Measurements from ENCODE around the gene PRRC2B. TPM values are rescaled to one million over a fixed set of nuclear protein-coding genes. Genes with fewer than 3 reads are reported as not detected.

Gene PRRC2B
- polyA plus RNA-seq, 12 donors = 96.2 to 239 (median 143) TPM

GRCh38 chr9:131405858-131406537 lies 12.1 kb downstream of the PRRC2B start:
- DNase-seq = no peak

DNA sequence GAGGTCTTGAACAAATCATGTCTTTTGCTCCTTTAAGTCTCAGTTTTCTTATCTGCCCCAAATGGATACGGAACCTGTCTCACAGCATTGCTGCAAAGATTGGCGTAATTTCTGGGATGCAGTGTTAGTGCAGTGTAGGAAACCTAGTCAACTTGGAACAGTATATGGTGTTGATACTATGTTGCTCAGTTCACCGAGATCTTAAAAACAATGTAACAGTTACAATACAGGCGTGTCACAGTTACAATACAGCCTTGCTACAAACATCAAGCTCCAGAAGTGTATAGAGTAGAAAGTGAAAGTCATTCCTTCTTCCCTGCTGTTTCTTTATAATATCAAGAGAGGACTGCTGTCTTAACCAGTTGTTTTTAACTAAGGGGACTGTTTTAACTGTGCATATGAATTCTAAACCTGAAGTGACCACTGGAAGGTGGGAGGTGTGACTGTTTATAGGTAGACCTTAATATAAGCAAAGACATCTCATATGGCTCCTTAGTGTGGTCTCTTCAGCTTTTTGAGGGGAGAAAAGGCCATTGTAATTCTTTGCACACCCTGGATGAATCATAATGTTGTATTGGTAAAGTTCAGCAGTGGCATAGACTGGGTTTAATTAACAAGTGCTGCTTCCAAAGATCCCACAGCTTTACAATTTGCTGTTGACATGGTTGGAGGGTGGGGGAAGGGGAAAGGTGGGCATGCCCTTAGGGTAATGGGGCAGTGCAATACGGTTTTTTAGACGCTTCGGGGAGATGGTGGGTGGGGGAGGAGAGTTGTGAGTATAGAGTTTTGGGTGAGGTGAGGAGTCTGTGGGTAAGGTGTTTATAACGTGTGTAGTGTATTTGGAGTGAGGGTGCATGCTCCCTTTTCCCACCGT lies 12.9 kb downstream of the PRRC2B start:
- DNase-seq = no peak

DNA sequence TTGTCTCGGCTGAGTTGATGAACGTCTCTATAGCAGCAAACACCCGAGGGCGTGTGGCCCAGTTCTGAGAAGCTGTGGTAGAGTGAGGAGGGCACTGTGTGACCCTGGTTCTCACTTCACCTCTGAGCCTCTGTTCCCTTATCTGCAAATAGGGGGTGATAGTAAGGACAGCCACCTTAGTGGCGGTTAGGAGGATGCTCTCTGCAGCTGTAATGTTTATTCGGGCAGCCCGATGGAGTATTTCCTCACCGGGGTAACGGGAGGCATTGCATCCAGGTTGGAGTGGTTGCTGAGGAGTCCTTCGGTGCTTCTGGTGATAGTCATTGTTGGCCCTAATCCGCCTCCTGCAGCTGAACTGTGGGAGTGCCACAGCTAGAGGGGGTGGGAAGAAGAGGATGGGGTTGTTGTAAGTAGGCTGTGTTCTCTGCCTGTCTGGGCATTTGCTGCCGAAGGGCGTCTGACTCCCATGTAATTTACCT lies 13.9 kb downstream of the PRRC2B start:
- DNase-seq = no peak

GRCh38 chr9:131409458-131409992 lies 15.6 kb downstream of the PRRC2B start:
- DNase-seq = no peak

- no peak for DNase-seq
Observed at GRCh38 chr9:131410044-131410491, 16.2 kb downstream of the PRRC2B start.

DNA sequence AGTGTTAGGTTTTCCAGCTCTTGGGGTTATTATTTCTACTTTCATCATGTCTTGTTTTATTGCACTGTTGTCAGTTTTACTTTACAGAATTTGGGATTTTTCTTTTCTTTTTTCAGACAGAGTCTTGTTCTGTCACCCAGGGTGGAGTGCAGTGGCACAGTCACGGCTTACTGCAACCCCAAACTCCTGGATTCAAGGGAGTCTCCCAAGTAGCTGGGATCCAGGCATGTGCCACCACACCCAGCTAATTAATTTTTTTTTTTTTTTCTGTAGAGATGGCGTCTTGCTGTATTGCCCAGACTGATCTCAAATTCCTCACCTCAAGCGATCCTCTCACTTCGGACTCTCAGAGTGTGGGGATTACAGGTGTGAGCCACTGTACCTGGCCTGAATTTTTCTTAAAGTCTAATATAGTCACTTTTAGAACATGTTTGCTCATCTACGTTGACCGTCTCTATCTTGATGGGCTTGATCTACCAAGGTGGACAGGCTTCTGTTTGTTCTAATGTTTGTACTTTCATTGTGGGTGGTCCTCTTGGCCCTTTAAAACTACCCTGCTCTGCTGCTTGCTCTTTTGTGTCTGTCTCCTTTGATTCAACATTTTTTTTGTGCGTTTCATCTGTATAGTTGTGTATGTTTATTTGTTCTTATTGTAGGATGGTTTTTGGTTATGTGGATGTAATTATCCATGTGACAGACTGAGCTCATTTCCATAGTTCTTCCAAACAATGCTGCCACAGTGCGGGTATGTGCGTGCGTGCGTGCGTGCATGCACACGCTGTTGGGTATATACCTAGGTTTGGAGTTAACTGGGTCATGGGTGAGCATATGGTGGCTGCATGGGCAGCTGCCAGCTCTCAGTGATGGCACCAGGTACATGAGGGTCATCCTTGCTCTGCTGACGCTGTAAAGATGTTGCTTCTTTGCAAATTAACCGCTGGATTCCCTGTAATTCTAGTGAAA lies 18.1 kb downstream of the PRRC2B start:
- no peak for DNase-seq

DNA sequence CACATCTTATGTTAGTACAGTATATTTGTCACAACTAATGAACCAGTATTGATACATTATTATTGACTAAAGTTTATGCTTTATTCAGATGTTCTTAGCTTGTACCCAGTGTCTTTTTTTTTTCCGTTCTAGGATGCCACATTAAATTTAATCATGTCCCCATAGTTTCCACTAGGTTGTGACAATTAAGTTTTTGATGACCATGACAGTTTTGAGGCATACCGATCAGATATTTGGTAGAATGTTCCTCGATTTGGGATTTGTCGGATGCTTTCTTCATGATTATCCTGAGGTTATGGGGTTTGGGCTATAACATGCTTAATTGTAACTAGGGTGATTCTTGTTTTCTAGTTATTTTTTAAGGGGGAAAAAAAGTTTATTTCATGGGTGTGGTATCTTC lies 22.6 kb downstream of the PRRC2B start:
- DNase-seq = no peak

DNA sequence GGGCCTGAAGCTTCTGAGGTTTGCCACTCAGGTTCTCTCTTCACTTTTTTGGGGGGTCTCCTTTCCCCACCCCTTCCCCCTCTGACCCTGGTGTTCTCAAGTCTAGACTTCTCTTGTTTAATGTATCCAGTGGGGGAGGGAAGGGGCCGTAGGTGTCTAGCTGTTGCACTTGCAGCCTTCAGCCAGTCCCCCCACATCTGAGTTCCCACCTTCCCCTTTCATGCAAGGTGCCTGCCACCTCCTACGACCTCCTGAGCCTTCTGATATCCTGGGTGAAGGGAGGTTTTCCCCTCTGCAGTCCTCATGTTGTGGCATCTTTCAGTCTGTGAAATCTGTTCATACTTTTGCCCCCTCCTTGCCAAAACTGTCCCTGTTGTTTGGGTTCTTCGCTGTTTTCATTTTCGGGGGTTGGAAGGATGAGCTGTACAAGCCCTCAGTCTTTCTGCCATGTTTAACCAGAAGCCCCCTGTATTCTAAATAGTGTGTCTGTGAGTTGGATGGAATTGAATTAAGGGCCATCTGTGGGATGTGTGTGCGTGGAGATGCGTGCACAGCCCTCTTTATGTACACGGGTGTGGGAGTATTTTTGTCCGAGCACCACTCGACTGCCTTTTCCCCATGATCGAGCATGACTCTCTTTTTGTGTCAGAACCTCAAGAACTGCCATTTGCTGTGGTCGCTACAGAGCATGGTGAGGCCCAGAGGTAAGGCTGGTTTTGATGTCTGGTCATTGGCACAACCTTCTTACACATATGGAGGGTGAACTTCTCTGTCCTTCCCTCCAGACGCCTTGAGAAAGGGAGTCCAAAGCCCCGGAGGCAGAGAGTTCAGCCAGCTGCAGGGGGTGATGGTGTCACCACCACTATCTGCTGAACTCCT lies 23.6 kb downstream of the PRRC2B start:
- DNase-seq = no peak

DNA sequence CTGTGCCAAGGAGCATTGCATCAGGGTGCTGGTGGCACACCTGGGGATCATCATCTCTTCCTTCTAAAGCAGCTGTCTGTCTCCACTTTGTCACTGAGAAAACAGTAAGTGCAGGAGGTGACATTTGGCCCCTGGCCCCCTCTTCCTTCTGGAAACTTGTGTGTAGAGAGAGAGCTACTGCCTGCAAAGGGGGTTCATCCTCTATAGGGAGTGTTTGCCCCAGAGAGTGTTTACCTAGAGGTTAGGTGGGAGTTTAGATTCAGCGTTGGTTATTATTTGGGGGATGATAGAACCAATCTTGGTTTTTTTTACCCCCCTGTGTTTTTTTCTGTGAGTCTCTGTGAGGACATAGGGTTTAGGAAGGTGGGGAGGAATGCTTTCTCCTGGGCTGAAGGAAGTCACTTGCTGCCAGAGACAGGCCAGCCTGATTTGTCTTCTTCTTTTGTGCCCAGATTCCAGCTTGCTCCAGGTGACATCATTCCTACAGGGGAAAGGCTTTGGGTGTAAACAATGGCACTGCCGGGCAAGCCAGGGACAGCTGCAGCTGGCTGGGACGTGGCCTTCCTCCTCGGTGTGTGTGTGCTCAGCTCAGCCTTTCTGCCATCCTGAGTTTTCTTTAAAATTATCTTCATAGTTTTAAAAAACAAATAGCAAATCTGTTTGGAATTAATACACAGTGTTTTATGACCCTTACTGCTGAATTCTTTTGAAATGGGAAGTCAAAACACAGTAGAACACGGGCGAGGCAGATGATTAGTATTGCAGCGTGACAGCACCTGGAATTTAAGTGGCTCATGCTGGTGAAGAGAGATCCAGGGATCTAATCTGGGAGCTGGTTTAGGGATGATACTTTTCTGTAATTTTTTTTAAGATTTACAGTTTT lies 24.5 kb downstream of the PRRC2B start:
- no peak for DNase-seq

DNA sequence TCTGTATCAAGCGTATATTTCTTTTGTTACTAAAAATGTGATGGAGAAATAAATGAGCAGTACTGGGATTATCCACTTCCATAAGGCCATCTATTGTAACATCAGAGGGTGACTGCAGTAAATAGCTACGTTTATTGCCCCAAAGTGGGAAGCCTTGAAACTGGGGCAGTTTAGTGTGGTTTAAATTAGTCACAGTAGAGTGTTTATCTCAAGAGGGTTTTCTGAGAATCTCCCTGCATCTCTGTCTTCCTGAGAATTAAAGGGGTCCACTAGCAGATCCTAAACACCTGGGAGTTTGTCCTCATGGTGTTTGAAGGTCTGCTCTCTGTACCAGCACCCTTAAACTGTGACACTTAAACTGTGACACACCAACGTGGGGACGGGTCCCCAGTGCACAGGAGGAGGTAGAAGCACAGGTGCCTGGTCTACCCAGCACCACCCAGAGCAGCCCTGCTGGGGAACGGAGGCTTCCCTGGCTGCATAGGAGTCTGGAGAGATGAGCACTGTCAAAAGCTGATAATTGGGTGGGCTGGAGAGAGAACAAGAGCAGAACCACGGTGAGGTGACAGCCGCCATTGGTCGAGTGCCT lies 25.2 kb downstream of the PRRC2B start:
- DNase-seq = no peak

DNA sequence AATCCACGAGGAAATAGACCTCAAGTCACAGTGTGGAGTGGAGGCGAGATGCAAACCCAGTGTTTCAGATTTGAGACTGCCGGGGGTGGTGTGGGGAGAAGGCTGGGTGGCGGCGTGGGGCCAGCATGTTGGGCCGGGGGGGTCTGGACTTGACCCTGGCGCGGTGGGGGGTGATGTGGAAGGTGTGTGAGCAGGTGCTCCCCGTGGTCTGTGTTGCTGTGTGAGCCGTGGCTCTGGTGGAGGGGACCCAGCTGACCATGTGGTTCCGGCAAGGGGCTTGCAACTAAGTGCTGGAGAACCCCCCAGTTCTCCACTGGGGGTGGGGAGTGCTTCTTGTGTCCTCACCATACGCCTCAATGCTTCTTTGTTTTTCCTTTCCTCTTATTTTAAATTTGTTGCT lies 25.8 kb downstream of the PRRC2B start:
- no peak for DNase-seq

DNA sequence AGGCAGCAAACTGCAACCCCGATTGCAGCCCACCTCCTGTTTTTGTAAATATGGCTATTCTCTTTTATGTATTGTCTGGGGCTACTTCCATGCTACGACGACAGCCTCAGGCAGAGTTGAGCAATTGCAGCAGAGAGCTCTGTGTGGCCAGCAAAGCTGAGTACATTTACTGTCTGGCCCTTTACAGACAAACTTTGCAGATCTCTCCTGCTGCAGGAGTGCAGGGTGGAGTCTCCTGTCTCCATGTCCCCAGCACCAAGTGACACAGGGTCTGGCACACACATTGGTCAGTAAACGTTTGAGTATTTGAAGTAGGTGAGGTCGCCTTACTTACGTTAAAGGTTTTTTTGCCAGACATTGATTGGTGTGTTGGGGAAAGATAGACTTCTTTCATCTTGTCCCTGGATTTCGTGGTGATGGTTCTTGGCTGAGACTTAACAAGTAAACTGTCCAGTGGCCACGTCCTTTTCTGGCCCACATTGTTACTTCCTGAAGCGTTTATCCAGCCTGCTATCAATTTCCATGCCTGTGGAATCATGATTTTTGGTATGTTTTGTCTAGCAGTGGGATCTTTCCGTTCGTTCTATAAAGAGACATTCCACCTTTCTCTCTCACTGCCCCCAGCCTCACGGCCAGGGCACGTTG lies 27.2 kb downstream of the PRRC2B start:
- DNase-seq = no peak

- no peak for DNase-seq
Observed at GRCh38 chr9:131421691-131422090, 27.8 kb downstream of the PRRC2B start.

DNA sequence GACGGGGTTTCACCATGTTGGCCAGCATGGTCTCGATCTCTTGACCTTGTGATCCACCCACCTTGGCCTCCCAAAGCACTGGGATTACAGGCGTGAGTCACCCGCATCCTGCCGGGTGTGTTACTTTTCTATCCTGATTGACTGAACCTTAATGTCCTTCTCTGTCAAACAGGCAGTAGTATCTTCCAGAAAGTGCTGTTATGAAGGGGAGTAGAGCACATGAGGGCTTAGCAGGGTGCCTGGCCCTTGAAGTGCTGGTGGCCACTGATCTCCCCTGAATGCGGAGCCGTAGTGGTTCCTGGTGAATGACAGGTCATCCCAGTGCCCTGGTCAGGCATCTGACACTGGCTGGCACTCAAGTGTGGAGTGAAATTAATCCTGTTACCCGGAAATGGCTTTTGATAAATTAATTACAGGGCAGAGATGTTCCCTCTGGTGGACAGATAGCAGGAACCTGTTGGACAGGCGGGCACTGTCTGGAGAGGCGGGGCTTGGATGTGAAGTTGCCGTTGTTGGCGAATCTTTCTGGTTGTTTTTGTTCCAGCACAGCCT lies 28.4 kb downstream of the PRRC2B start:
- no peak for DNase-seq

DNA sequence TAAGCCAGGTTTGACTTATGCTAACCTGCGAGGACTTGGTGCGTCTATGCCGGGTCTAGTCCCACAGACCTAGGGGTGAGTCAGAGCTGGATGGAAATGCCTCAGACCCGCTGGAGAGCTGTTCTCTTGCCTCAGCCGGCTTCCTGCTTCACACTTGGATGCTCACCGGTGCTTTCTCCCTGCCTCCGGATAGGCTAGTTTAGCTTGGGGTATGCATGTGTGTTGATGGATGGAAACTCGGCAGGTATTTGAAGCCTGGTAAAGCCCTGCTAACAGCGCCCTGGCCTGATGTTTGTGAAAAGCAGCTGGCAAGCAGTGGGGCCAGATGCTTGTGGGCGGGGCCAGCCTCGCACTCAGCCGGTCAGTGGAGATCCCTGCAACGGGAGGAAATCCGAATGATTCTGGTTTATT lies 29.3 kb downstream of the PRRC2B start:
- peak; percentile 68 for DNase-seq

GRCh38 chr9:131426545-131426944 lies 32.7 kb downstream of the PRRC2B start:
- DNase-seq = no peak

DNA sequence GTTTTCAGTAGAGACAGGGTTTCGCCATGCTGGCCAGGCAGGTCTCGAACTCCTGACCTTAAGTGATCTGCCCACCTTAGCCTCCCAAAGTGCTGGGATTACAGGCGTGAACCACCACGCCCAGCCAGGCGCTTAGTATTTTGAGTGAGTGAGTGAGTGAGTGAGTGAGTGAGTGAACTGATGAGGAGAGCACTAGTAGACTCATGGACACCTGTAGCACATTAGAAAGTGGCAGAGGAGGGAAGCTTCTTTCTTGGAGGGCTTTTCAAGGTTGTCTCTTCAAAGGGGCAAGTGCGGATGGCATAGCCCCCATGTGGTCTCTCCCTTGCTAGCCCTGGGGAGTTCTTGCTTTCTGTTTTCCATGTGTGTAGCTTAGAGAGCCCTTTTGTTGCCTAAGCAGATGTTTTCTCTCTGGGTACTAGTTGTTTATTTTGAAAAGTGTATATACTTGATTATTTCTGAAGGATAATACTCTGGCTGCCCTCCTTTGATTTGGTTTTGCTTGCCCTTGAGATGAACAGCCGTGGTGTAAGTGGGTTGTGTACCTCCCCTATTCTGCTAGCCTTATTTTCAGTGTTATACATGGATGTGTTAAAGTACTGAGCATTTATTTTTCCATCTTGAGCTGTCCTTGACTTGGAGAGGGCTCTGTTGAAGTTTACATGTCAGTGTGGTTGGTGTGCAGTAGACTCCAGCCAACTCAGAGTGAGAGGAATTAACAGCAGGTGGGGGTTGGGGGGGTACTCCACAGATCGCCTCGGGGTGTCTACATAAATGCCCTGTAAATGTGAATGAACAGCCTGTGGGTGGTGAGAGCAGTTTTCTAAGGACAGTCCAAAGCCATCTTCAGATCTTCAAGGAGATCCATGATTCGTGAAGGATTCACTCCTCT lies 35.5 kb downstream of the PRRC2B start:
- no peak for DNase-seq
